OCI-LY3 (cell line): ENCODE data around the gene FRMPD1.

Source experiments
- EZH2phosphoT487 ChIP-seq: fragments of 200-600 bp; shearing (Covaris generic); IDR thresholded peaks from 2 replicates; pipeline ENCODE4 v1.6.1; 2018; ENCODE audit warnings: antibody characterized with exemption, mixed run types, low read depth
- TF ChIP-seq, protein P1 (sequence below): fragments of 200-600, 300-600 bp; sonication (generic); IDR thresholded peaks from 2 replicates; pipeline ENCODE4 v1.5.1; 2014; ENCODE audit warnings: antibody characterized with exemption, low read length, low read depth

DNA sequence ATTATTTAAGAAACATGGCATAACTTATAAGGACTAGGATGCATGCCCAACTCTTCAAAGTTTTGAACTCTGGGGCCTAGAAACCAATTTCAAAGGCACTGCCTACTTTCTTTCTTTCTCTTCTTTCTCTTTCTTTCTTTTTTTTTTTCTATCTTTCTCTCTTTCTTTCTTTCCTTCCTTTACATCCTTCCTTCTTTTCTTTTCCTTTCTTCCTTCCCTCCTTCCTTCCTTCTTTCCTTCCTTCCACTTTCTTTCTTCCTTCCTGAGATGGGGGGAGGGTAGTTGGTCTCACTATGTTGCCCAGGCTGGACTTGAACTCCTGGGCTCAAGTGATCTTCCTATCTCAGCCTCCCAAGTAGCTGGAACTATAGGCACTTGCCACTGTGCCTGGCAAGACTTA lies 42.5 kb upstream of the FRMPD1 start:
- TF ChIP-seq, protein P1, sequence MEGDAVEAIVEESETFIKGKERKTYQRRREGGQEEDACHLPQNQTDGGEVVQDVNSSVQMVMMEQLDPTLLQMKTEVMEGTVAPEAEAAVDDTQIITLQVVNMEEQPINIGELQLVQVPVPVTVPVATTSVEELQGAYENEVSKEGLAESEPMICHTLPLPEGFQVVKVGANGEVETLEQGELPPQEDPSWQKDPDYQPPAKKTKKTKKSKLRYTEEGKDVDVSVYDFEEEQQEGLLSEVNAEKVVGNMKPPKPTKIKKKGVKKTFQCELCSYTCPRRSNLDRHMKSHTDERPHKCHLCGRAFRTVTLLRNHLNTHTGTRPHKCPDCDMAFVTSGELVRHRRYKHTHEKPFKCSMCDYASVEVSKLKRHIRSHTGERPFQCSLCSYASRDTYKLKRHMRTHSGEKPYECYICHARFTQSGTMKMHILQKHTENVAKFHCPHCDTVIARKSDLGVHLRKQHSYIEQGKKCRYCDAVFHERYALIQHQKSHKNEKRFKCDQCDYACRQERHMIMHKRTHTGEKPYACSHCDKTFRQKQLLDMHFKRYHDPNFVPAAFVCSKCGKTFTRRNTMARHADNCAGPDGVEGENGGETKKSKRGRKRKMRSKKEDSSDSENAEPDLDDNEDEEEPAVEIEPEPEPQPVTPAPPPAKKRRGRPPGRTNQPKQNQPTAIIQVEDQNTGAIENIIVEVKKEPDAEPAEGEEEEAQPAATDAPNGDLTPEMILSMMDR: no peak
- TF ChIP-seq EZH2phosphoT487: no peak
